HUES48 (cell line): Measurements from ENCODE around the gene SUN1.
A peak's percentile ranks its signal among the peaks of the same experiment; 100 is the strongest.

ENCODE experiments used
- H3K27ac ChIP-seq: one replicate; pipeline ENCODE4 v1.7.0; 2013; ENCODE audit warnings: low read depth, low read length, inconsistent platforms
- H3K27me3 ChIP-seq: 2 replicates; pipeline ENCODE4 v1.6.1; 2013; ENCODE audit warnings: mild to moderate bottlenecking, low read length; ENCODE audit not compliant: control insufficient read depth, insufficient read depth
- H3K36me3 ChIP-seq: 2 replicates; pipeline ENCODE4 v1.6.1; 2013; ENCODE audit warnings: low read length; ENCODE audit not compliant: control insufficient read depth, insufficient read depth
- H3K4me1 ChIP-seq: 2 replicates; pipeline ENCODE4 v1.6.1; 2013; ENCODE audit warnings: mild to moderate bottlenecking, low read length; ENCODE audit not compliant: control insufficient read depth, insufficient read depth
- H3K4me3 ChIP-seq: 2 replicates; pipeline ENCODE4 v1.5.1; 2013; ENCODE audit warnings: mild to moderate bottlenecking, low read depth, low read length
- H3K9ac ChIP-seq: 2 replicates; pipeline ENCODE4 v1.6.1; 2013; ENCODE audit warnings: mild to moderate bottlenecking, low read depth, low read length, moderate library complexity
- H3K9me3 ChIP-seq: 2 replicates; pipeline ENCODE4 v1.6.1; 2013; ENCODE audit warnings: low read length; ENCODE audit not compliant: control insufficient read depth, insufficient read depth

The SUN1 gene

GRCh38 chr7:888081-889024 lies 56.1 kb downstream of the SUN1 start:
- H3K9ac ChIP-seq, result no peak overlapping the region
- peaks cover 7% of the 10 kb centered on the region; the same call in 1 of the 2 replicates for H3K4me1 ChIP-seq
- no peak overlapping the region for H3K27ac ChIP-seq
- H3K4me3 ChIP-seq, result no peak overlapping the region
- H3K9me3 ChIP-seq, result no peaks in the 10 kb centered on the region
- no peaks in the 10 kb centered on the region for H3K27me3 ChIP-seq
- H3K36me3 ChIP-seq, result peaks cover 61% of the 10 kb centered on the region

DNA sequence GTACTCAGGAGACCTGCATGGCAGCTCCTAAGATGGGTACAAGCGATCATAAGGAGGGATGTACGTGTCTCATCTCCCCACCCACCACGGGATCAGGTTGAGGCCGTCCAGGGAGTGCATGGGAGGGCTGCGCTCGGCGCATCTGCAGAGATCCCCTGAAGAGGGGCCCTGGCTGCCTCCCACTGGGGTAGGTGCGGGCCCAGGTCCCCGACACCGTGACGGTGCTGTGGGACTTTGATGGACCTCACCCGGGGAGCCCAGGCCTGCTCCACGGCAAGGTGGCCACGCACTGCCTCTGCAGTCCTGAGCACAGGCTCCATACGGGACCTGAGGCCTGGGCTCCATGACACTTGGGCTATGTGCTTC lies 56.7 kb downstream of the SUN1 start:
- no peaks in the 10 kb centered on the region for H3K27me3 ChIP-seq
- peaks cover 7% of the 10 kb centered on the region; the same call in 1 of the 2 replicates for H3K4me1 ChIP-seq
- H3K9me3 ChIP-seq, result no peaks in the 10 kb centered on the region
- H3K9ac ChIP-seq, result no peak overlapping the region
- H3K27ac ChIP-seq, result no peak overlapping the region
- H3K4me3 ChIP-seq, result peak overlapping the region; percentile 40; the same call in 1 of the 2 replicates
- peaks cover 67% of the 10 kb centered on the region for H3K36me3 ChIP-seq

DNA sequence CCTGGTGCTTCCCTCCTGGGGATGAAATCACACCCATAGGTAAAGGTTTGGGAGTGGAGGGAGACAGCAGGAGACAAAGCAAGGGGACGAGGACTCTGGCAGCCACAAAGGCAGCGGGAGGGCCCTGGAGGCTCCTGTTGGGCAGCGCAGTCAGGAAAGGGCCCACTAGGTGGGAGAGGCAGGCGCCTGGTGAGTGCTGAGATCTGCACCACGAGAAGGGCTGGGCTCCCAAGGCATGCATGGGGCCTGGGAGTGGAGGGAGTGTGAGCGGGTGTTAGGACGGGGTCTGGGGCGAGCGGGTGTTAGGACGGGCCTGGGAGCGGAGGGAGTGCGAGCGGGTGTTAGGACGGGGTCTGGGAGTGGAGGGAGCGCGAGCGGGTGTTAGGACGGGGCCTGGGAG lies 57.1 kb downstream of the SUN1 start:
- peaks cover 71% of the 10 kb centered on the region for H3K36me3 ChIP-seq
- H3K4me1 ChIP-seq, result peaks cover 7% of the 10 kb centered on the region; the same call in 1 of the 2 replicates
- H3K27ac ChIP-seq, result no peak overlapping the region
- peak overlapping the region; percentile 40; the same call in 1 of the 2 replicates for H3K4me3 ChIP-seq
- no peaks in the 10 kb centered on the region for H3K27me3 ChIP-seq
- H3K9ac ChIP-seq, result no peak overlapping the region
- H3K9me3 ChIP-seq, result no peaks in the 10 kb centered on the region

- peaks cover 85% of the 10 kb centered on the region for H3K36me3 ChIP-seq
- no peak overlapping the region for H3K4me3 ChIP-seq
- no peak overlapping the region for H3K27ac ChIP-seq
- no peaks in the 10 kb centered on the region for H3K27me3 ChIP-seq
- no peak overlapping the region for H3K9ac ChIP-seq
- peaks cover 7% of the 10 kb centered on the region; the same call in 1 of the 2 replicates for H3K4me1 ChIP-seq
- no peaks in the 10 kb centered on the region for H3K9me3 ChIP-seq
Measured at GRCh38 chr7:890868-891267, 58.6 kb downstream of the SUN1 start.

GRCh38 chr7:891291-891690 lies 59.0 kb downstream of the SUN1 start:
- no peak overlapping the region for H3K9ac ChIP-seq
- H3K27ac ChIP-seq, result no peak overlapping the region
- peaks cover 7% of the 10 kb centered on the region; the same call in 1 of the 2 replicates for H3K4me1 ChIP-seq
- H3K9me3 ChIP-seq, result no peaks in the 10 kb centered on the region
- H3K36me3 ChIP-seq, result peaks cover 85% of the 10 kb centered on the region
- no peak overlapping the region for H3K4me3 ChIP-seq
- no peaks in the 10 kb centered on the region for H3K27me3 ChIP-seq

DNA sequence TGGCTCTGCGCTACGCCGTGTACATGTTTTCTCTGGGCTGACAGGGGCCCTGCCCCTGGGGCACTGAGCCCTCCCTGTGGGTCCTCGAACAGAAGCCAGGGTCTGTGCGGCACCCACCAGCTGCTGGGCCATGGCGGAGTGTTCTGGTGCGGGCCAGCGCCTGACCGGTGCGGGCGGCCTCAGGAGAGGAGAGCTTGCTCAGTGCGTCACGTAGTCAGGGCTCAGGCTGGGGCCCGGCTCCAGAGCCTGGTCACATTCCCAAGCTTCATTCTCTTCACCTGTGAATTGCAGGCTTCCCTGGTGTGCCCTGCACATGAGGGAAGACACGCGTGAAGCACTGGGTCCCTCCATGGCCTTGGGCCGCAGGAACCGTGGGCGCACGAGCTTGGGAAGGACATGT lies 59.5 kb downstream of the SUN1 start:
- no peaks in the 10 kb centered on the region for H3K27me3 ChIP-seq
- no peak overlapping the region for H3K9ac ChIP-seq
- H3K36me3 ChIP-seq, result peaks cover 84% of the 10 kb centered on the region
- H3K27ac ChIP-seq, result no peak overlapping the region
- H3K9me3 ChIP-seq, result no peaks in the 10 kb centered on the region
- peaks cover 7% of the 10 kb centered on the region; the same call in 1 of the 2 replicates for H3K4me1 ChIP-seq
- no peak overlapping the region for H3K4me3 ChIP-seq

GRCh38 chr7:892648-893593 lies 60.6 kb downstream of the SUN1 start:
- no peak overlapping the region for H3K27ac ChIP-seq
- peaks cover 77% of the 10 kb centered on the region for H3K36me3 ChIP-seq
- H3K4me1 ChIP-seq, result peaks cover 7% of the 10 kb centered on the region; the same call in 1 of the 2 replicates
- H3K9ac ChIP-seq, result no peak overlapping the region
- no peaks in the 10 kb centered on the region for H3K9me3 ChIP-seq
- no peak overlapping the region for H3K4me3 ChIP-seq
- no peaks in the 10 kb centered on the region for H3K27me3 ChIP-seq

DNA sequence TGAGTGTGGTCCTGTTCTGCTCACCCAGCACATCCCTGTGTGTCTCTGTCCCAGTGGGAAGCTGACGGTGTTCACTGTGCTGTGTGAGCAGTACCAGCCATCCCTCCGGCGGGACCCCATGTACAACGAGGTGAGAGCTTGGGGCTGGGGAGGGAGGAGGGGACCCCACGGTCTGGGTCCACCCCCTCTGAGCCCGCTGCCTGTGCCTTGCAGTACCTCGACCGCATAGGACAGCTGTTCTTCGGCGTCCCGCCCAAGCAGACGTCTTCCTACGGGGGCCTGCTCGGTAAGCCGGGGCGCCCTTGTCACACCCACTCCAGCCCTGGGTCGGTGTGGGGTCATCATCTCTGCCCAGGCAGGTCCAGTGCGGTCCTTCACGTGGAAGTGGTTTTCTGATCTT lies 61.4 kb downstream of the SUN1 start:
- no peaks in the 10 kb centered on the region for H3K27me3 ChIP-seq
- H3K4me1 ChIP-seq, result peaks cover 7% of the 10 kb centered on the region; the same call in 1 of the 2 replicates
- H3K4me3 ChIP-seq, result no peak overlapping the region
- H3K27ac ChIP-seq, result no peak overlapping the region
- no peaks in the 10 kb centered on the region for H3K9me3 ChIP-seq
- H3K36me3 ChIP-seq, result peaks cover 70% of the 10 kb centered on the region
- no peak overlapping the region for H3K9ac ChIP-seq

- Histone ChIP-seq H3K36me3 (peaks cover 64% of the 10 kb centered on the region), H3K27me3 (no peaks in the 10 kb centered on the region), H3K4me3 (no peak overlapping the region), H3K9ac (no peak overlapping the region), H3K4me1 (peaks cover under 1% of the 10 kb centered on the region; the same call in 1 of the 2 replicates), H3K27ac (no peak overlapping the region), H3K9me3 (no peaks in the 10 kb centered on the region)
Measured at GRCh38 chr7:894164-894867, 62.0 kb downstream of the SUN1 start.

DNA sequence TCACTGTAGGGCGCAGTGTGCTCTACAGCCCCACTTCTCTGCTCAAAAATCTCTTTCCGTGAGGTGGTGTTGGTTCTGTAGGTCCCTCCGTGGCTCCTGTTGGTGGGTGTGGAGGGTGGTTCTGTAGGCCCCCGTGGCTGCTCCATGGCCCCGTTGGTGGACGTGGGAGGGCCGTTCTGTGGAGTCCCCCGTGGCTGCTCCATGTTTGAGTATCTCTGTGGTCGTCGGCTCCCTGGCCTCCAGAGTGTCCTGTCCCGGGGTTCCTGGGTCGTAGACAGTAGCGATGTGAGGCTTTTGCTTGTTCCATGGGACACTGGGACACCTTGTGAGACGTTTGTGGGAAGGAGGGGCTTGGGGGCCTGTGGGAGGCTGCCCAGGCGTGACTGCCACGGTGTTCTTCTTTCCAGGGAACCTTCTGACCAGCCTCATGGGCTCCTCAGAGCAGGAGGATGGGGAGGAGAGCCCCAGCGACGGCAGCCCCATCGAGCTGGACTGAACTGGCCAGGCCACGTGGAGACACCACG lies 62.7 kb downstream of the SUN1 start:
- no peak overlapping the region for H3K27ac ChIP-seq
- no peaks in the 10 kb centered on the region for H3K9me3 ChIP-seq
- H3K36me3 ChIP-seq, result peaks cover 64% of the 10 kb centered on the region
- no peaks in the 10 kb centered on the region for H3K4me1 ChIP-seq
- H3K27me3 ChIP-seq, result no peaks in the 10 kb centered on the region
- no peak overlapping the region for H3K4me3 ChIP-seq
- H3K9ac ChIP-seq, result no peak overlapping the region
